D721Med (cell line): ENCODE results near the gene ROBO1.

ENCODE experiments used
- DNase-seq: peaks from one replicate; pipeline ENCODE4 v3.0.0; 2011; ENCODE audit warnings: low spot score; ENCODE audit not compliant: insufficient read length
- FAIRE-seq: peaks from 2 replicates; lab custom pipeline; 2011; peaks lifted over from hg19 to GRCh38; lab: Jason Lieb, UNC
- TF ChIP-seq, protein P1 (sequence below): IDR thresholded peaks from 2 replicates; pipeline ENCODE4 v1.5.1; 2012; ENCODE audit warnings: mild to moderate bottlenecking, control low read depth; ENCODE audit not compliant: insufficient read depth; ENCODE audit errors: missing control alignments

Gene ROBO1

DNA sequence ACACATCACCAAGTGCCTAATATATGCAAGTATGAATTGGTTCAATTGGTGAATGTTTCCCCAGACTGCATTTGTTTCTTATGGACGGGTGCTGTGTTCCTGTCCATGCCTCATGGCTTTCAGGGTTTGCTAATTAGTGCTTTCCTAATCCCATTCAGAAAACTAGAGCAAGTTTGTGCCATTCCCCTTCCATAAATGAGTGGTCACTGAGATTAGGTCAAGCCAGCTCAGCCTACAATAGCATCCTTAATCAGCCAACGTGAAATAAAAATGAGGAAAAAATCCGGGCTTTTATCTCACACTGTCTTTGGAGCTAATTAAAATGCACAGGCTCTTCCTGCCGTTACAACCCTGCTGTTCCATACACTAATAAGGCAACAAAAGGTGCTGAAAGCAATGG is 788.8 kb downstream of the ROBO1 start:
- DNase-seq (no peak), FAIRE-seq (peak; percentile 88)
- TF ChIP-seq, protein P1, sequence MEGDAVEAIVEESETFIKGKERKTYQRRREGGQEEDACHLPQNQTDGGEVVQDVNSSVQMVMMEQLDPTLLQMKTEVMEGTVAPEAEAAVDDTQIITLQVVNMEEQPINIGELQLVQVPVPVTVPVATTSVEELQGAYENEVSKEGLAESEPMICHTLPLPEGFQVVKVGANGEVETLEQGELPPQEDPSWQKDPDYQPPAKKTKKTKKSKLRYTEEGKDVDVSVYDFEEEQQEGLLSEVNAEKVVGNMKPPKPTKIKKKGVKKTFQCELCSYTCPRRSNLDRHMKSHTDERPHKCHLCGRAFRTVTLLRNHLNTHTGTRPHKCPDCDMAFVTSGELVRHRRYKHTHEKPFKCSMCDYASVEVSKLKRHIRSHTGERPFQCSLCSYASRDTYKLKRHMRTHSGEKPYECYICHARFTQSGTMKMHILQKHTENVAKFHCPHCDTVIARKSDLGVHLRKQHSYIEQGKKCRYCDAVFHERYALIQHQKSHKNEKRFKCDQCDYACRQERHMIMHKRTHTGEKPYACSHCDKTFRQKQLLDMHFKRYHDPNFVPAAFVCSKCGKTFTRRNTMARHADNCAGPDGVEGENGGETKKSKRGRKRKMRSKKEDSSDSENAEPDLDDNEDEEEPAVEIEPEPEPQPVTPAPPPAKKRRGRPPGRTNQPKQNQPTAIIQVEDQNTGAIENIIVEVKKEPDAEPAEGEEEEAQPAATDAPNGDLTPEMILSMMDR = no peak

DNA sequence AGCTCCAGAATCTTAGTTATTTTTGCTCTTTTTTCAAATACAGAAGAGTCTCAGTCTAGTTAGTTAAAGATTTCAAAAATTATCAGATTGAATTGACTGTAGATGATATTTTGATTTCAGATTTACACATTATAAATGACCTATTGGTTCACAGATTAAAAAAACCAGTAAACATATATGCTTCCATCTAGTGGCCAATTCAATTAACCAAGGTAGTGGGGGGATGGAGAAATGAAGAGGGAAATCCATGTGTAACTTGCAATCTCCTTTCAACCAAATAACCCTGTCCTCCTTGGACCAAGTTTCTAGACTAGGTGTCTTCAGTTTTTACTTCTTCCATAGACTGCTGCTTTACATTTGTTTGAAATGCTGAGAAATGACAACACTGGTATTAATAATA is 789.8 kb downstream of the ROBO1 start:
- TF ChIP-seq, protein P1 = peak; percentile 52
- DNase-seq = no peak
- peak; percentile 38 for FAIRE-seq

DNA sequence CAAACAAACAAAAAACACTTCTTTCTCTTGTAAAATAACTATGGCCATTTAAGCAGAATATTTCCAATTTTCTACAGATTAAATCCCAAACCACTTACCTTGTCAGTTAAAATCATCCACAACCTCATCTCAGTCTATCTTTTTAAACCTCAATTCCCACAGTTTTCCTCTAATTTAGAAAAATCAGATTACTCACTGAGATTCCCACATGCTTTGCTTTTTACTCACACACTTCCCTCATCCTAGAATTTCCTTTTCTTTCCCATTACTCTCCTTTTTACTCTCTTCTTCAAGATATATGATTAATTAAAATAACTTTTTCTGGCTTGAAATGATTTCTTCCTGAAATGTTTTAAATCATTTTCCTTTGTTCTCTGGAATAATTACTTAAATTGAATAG is 790.7 kb downstream of the ROBO1 start:
- peak; percentile 77 for FAIRE-seq
- no peak for DNase-seq

DNA sequence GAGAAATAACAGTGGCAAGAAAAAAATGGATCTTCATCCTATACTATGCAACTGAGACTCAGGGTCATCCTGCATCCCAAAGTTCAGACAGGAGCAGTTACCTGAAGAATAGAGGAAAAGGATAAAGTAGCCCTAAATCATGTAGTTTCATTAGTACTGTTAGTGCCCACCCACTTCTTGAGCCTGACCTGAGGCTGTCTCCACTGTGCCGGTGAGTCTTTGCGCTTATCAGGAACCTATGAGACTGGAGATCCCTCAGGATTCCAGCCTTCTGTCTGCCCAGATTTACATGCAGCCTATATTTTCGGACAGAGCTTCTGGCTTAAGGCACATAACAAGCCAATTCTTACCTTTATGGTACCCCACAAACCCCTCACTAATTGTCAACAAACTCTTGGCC is 791.6 kb downstream of the ROBO1 start:
- DNase-seq = no peak
- peak; percentile 25 for FAIRE-seq

More for the DNA sequence above, 790.7 kb downstream of the ROBO1 start:
- TF ChIP-seq, protein P1 = no peak

DNA sequence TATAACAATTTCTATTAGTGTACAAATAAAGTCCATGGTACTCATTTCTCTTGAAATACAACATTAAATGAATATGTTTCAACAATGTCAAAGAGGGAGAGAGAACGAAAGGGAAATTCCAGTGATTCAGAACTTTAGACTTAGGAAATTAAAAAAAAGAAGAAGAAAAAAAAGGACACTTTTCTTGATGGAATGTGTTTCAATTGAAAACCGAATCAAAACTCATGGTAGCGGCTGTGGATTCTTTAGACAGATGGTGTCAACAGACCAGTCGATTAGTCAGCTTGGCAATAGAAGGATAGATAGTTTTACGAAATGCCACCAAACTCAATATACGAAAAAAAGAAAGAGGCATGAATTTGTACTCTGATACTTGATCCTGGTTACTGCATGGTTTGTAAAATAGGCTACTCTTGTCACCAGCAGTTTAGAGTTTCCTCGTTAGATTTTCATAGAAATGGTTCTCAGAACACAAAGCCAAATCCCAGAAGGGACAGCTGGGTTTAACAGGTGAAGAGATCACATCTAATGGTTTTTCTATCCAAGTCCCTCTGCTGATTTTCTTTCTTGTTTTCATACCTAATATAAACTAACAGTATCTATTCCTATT is 793.5 kb downstream of the ROBO1 start:
- DNase-seq = no peak

More for the DNA sequence above, 791.6 kb downstream of the ROBO1 start:
- TF ChIP-seq, protein P1 = no peak

DNA sequence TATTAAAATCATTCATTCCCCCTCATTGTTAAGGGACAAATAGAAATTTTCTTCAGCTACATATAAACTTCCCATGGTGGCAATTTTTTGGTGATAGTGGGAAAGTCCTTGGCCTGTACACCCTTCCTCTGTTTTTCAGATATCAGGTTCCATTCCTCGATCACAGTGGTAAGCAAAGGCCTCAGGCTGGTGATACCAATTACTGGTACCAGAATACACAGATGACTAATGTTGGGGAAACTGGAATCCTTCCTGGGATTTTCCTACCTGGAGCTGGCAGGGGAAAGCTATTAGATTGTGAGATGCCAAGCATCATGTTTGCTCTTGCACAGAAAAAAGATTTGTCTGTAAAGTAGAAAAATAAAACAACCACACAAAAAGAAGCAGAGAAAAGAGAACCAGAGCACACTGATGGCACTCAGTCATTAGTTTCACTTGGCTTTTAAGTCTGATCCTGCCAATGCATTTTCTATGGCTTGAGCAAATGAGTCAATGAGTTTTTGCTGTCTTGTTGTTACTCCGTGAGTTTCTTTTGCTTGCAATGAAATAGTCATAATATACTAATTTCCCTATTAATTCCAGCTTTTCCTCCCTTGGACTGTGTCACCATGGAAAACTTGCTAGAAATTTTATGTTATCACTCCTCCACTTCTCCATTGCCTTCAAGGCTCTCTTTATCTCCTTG is 795.0 kb downstream of the ROBO1 start:
- DNase-seq (no peak), FAIRE-seq (no peak)
- TF ChIP-seq, protein P1 = no peak

More for the DNA sequence above, 793.5 kb downstream of the ROBO1 start:
- TF ChIP-seq, protein P1 = no peak
- FAIRE-seq = peak; percentile 92

DNA sequence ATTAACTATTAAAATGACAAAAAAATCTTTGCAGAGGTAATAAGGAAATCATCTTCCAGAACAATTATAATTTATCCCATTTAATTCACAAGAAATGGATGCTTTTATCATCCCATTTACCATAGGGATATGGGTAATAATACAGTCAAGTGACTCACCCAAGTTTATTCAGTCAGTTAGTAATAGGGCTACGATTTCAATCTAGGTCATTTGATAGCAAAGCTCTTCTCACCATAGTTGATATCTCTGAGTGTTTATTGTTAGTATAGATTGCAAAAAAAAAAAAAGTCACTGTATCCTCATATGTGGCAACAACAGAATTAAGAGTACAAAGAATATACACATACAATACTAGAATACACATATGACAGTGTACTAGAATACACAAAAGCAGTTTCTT is 797.1 kb downstream of the ROBO1 start:
- TF ChIP-seq, protein P1 = no peak
- no peak for FAIRE-seq
- no peak for DNase-seq
